Right lobe of liver (tissue), 6 donors: Measurements from ENCODE around the gene NAV2. TPM values are rescaled to one million over a fixed set of nuclear protein-coding genes. Genes with fewer than 3 reads are reported as not detected.

Experiments used
- ATAC-seq, 4 donors: fragments of 200-7000 bp; cut with Tn5 transposase; one replicate each; pipeline ENCODE4 v1.9.1; 2020; ENCODE audit warnings: mild to moderate bottlenecking in 4 of 4, moderate library complexity in 4 of 4
- DNase-seq, 3 donors: peaks; one replicate each; pipeline ENCODE4 v3.0.0-alpha.2; 2020
- H3K27ac ChIP-seq, 3 donors: fragments of 200-600 bp; one replicate each; pipeline ENCODE4 v1.8.0; 2022
- H3K27me3 ChIP-seq, 2 donors: fragments of 200-600 bp; one replicate each; pipeline ENCODE4 v1.8.0; 2022
- H3K36me3 ChIP-seq, 4 donors: fragments of 200-600 bp; sonication (generic) in 1 of 4; one replicate each; pipeline versions ENCODE4 v1.5.1 to v1.8.0; 2017 to 2022; ENCODE audit warnings: control low read depth in 1 of 4
- H3K4me1 ChIP-seq, 4 donors: fragments of 200-600 bp; sonication (generic) in 1 of 4; one replicate each; pipeline versions ENCODE4 v1.5.1 to v1.8.0; 2017 to 2022; ENCODE audit warnings: control low read depth in 1 of 4
- H3K4me3 ChIP-seq, 3 donors: fragments of 200-600 bp; one replicate each; pipeline ENCODE4 v1.8.0; 2022
- H3K9me3 ChIP-seq, 4 donors: fragments of 200-600 bp; sonication (generic) in 1 of 4; one replicate each; pipeline versions ENCODE4 v1.5.1 to v1.8.0; 2017 to 2022; ENCODE audit warnings: control low read depth in 1 of 4
- CTCF ChIP-seq, 4 donors: fragments of 200-600 bp in 3 of 4; fragments of 450-650 bp in 1 of 4; IDR thresholded peaks; one replicate each; pipeline versions ENCODE4 v1.5.1 to v1.8.0; 2016 to 2022; ENCODE audit warnings: antibody characterized with exemption in 4 of 4, mild to moderate bottlenecking in 2 of 4
- POLR2A ChIP-seq: fragments of 450-650 bp; IDR thresholded peaks from one replicate; pipeline ENCODE4 v1.6.1; 2017; ENCODE audit warnings: antibody characterized with exemption, mild to moderate bottlenecking
- WGBS: methylation state at CpG from one replicate; pipeline ENCODE4 v1.1.6; 2018; ENCODE audit warnings: low coverage, low lambda C conversion rate; ENCODE audit not compliant: insufficient coverage; ENCODE audit errors: missing lambda C conversion rate; 5-methylcytosine and 5-hydroxymethylcytosine counted together
- intact Hi-C, 2 donors: fragments of 100-400 bp; cut with DNase I; formaldehyde crosslinking; loops; one replicate each; pipeline versions ENCODE4 v1.11.2 to v1.14.1; 2022
- total RNA-seq, 6 experiments: library from RNA; depleted of rRNA in 2 of 6; stranded (reverse); fragments of >200 nt in 2 of 6; fragmentation: NEBNext Ultra II Directional in 3 of 6; extraction: Animal tissue kit (Norgen Biotek cat#: 25700) in 3 of 6; gene quantifications; one replicate each; pipeline versions ENCODE4 v1.1.0 to v1.2.4, GENCODE V29; 2016 to 2023
- donor health status: DM: no; HTN: yes; CAD: no.
- donor health status: DM: no; HTN: no; CAD: no.
- donor health status: DM: no; HTN: no; CAD: no.
- donor health status: DM: no; HTN: yes; CAD: no.
- donor health status: DM: no; HTN: yes; CAD: no.

Gene NAV2
- total RNA-seq, 6 experiments from 2014 or later: 15.5 to 69.2 (median 37.1) TPM

GRCh38 chr11:20061776-20062175, 349.1 kb downstream of the NAV2 start:
- no peaks in the 10 kb centered on the region for H3K9me3 ChIP-seq
- H3K4me3 ChIP-seq: no peak overlapping the region
- no peak for TF ChIP-seq POLR2A
- no peak for TF ChIP-seq CTCF (IDR thresholded peaks at IDR 0.05)
- DNase-seq: no peak
- no peaks in the 10 kb centered on the region for H3K27me3 ChIP-seq
- ATAC-seq: no peak
- H3K36me3 ChIP-seq: peaks cover 0 to 23% (median 10%) of the 10 kb centered on the region in 4 donors
- intact Hi-C loops: no loop called here
- peaks cover 0 to 16% (median 6%) of the 10 kb centered on the region in 4 donors for H3K4me1 ChIP-seq
- no peak overlapping the region for H3K27ac ChIP-seq
- WGBS: 95% methylated on average over 5 of the region's 5 CpGs

GRCh38 chr11:20064961-20065405, 352.3 kb downstream of the NAV2 start:
- no peak overlapping the region for H3K27ac ChIP-seq
- 82% methylated on average over 2 of the region's 2 CpGs for WGBS
- DNase-seq (no peak), ATAC-seq (no peak)
- peaks cover 0 to 3% (median 1%) of the 10 kb centered on the region in 4 donors for H3K4me1 ChIP-seq
- H3K4me3 ChIP-seq: no peak overlapping the region
- TF ChIP-seq POLR2A (no peak), CTCF (IDR thresholded peaks at IDR 0.05) (no peak)
- no peaks in the 10 kb centered on the region for H3K27me3 ChIP-seq
- intact Hi-C loops: no loop called here
- H3K9me3 ChIP-seq: no peaks in the 10 kb centered on the region
- peaks cover 0 to 32% (median 4%) of the 10 kb centered on the region in 4 donors for H3K36me3 ChIP-seq

- H3K27ac ChIP-seq: no peak overlapping the region
- H3K36me3 ChIP-seq: peaks cover 0 to 32% (median 5%) of the 10 kb centered on the region in 4 donors
- H3K4me3 ChIP-seq: no peak overlapping the region
Measured at GRCh38 chr11:20065406-20065805, 352.8 kb downstream of the NAV2 start.

DNA sequence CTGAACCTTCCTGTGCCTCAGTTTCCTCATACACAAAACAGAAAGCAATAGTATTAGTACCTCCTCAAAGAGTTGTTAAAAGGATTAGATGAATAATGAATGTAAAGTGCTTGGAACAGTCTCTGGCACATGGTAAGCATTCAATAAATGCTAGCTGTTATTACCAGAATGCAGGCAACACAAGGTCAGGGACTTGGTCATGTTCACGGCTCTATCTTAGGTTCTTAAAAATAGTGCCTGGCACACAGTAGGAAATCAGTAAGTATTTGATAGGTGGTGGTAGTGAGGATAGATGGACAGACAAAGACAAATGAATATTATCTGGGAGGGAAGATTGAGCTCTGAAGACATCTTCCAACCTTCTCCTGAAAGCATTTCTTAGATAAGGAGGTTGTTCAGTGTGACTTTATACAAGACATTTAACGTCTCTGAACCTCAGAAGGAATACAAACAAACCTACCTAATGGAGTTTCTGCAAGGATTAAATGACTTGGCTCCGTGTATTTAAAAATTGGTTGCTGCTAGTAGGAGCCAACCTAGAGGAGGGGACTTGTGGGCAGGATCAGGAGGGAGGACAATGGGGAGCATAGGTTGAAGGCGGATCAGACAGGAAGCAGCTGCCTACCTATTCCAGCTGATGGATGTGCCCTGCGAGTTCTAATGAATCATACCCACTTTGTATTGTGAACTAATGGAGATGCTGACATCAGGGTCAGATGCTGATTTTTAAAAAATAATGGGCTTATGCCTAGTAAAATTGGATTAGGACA, 353.6 kb downstream of the NAV2 start:
- WGBS: 67% methylated on average over 5 of the region's 5 CpGs
- TF ChIP-seq CTCF (IDR thresholded peaks at IDR 0.05) (no peak), POLR2A (no peak)
- ATAC-seq (no peak), DNase-seq (no peak)
- H3K27ac ChIP-seq: no peak overlapping the region
- no peak overlapping the region for H3K4me3 ChIP-seq
- intact Hi-C loops: no loop called here
- H3K27me3 ChIP-seq: no peaks in the 10 kb centered on the region
- H3K9me3 ChIP-seq: no peaks in the 10 kb centered on the region
- H3K36me3 ChIP-seq: peaks cover 0 to 32% (median 3%) of the 10 kb centered on the region in 4 donors
- H3K4me1 ChIP-seq: no peaks in the 10 kb centered on the region

More at GRCh38 chr11:20065406-20065805, 352.8 kb downstream of the NAV2 start:
- H3K4me1 ChIP-seq: no peaks in the 10 kb centered on the region
- WGBS: 83% methylated on average over 1 of the region's 2 CpGs
- intact Hi-C loops: no loop called here
- no peaks in the 10 kb centered on the region for H3K27me3 ChIP-seq
- ATAC-seq (no peak), DNase-seq (no peak)
- no peak for TF ChIP-seq POLR2A
- no peak for TF ChIP-seq CTCF (IDR thresholded peaks at IDR 0.05)
- no peaks in the 10 kb centered on the region for H3K9me3 ChIP-seq
